ENCODE measurements around the gene MLF2. TPM values are rescaled to one million over a fixed set of nuclear protein-coding genes. Genes with fewer than 3 reads are reported as not detected.
A peak's percentile ranks its signal among the peaks of the same experiment; 100 is the strongest.

Gene MLF2
- total and polyA plus RNA-seq, 2 of the 13 experiments (the other 11 are each of a cell fraction or from before 2014, with no cell fraction given): 88.1 to 167 TPM

GRCh38 chr12:6723607-6724408 is 29.1 kb downstream of the MLF2 start, which contains the start of gene COPS7A (continued):
- no peak for TF ChIP-seq TRAFD1 (CRISPR knock-in tag; IDR thresholded peaks at IDR 0.05; ENCODE audit: borderline replicate concordance)
- TF ChIP-seq ZNF33B (CRISPR knock-in tag; IDR thresholded peaks at IDR 0.05): peak; percentile 90; the same call in 1 of the 2 replicates
- peak; percentile 83; the same call in 1 of the 2 replicates for TF ChIP-seq SP5 (CRISPR knock-in tag; IDR thresholded peaks at IDR 0.05; ENCODE audit: borderline replicate concordance, low read depth)
- peak; percentile 64; the same call in 1 of the 2 replicates for TF ChIP-seq PPARG (CRISPR knock-in tag; conservative IDR thresholded peaks at IDR 0.05)
- no peak for TF ChIP-seq GZF1 (CRISPR knock-in tag; IDR thresholded peaks at IDR 0.05)
- peak; percentile 91; the same call in 1 of the 2 replicates for TF ChIP-seq ELF4 (CRISPR knock-in tag; IDR thresholded peaks at IDR 0.05; ENCODE audit: borderline replicate concordance)
- peak; percentile 97 for TF ChIP-seq PHF20 (CRISPR knock-in tag; IDR thresholded peaks at IDR 0.05)
- peak; percentile 51; the same call in 1 of the 2 replicates for TF ChIP-seq ZNF225 (CRISPR knock-in tag; IDR thresholded peaks at IDR 0.05)
- no peak for TF ChIP-seq NFE2L2 (IDR thresholded peaks at IDR 0.05; ENCODE audit: low read length)
- no peak for TF ChIP-seq HNF1A (IDR thresholded peaks at IDR 0.05; ENCODE audit: low read depth)
- peak; percentile 74; the same call in 1 of the 2 replicates for TF ChIP-seq HNF1A (CRISPR knock-in tag; IDR thresholded peaks at IDR 0.05; ENCODE audit: borderline replicate concordance)
- peak; percentile 81; the same call in 1 of the 2 replicates for TF ChIP-seq ZNF234 (CRISPR knock-in tag; conservative IDR thresholded peaks at IDR 0.05)
- TF ChIP-seq E2F1 (CRISPR knock-in tag; IDR thresholded peaks at IDR 0.05): peak; percentile 50; the same call in 1 of the 2 replicates
- 0 out of 2 replicates have a peak, but pooled peaks have one; percentile 71 for TF ChIP-seq ZNF329 (CRISPR knock-in tag; IDR thresholded peaks at IDR 0.05; ENCODE audit: low read depth)
- peak; percentile 71; the same call in 1 of the 2 replicates for TF ChIP-seq ZNF543 (CRISPR knock-in tag; IDR thresholded peaks at IDR 0.05)
- no peak for TF ChIP-seq ARNT (IDR thresholded peaks at IDR 0.05)
- TF ChIP-seq ZBTB26 (CRISPR knock-in tag; IDR thresholded peaks at IDR 0.05; ENCODE audit: borderline replicate concordance): peak; percentile 77; the same call in 1 of the 2 replicates
- TF ChIP-seq CCDC6 (CRISPR knock-in tag; IDR thresholded peaks at IDR 0.05): peak; percentile 96
- no peak for TF ChIP-seq KLF9 (CRISPR knock-in tag; IDR thresholded peaks at IDR 0.05; ENCODE audit: low read depth)
- TF ChIP-seq CREB3 (CRISPR knock-in tag; IDR thresholded peaks at IDR 0.05): no peak; the same call in 1 of the 2 replicates
- no peak for TF ChIP-seq MTF1 (CRISPR knock-in tag; IDR thresholded peaks at IDR 0.05)
